ENCODE data around the gene HS3ST3A1. TPM values are rescaled to one million over a fixed set of nuclear protein-coding genes. Genes with fewer than 3 reads are reported as not detected.

Gene HS3ST3A1
- total RNA-seq, 1 experiment from 2014 or later, result 3.4 TPM

DNA sequence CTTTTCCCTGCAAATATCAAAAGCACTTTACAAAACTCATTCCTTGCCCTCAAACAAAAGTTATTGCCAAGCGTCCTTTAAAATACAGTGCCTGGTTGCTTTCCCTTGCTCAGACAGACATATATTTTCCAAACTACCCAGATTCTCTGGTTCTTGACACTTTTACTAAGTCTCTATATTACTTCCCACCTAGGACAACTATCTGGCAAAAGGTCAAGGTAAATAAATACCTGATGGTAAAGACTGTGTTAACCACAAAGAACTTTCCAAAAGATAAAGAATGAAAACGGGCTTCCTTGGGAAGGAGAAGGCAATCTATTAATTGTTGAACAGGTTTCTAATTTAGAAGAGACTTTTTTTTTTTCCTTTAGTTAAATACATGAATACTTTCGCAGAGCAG, 1.9 kb downstream of the HS3ST3A1 start:
- no peak overlapping the region for H3K18ac ChIP-seq (ENCODE audit: insufficient read length, low read depth, low read length)
- no peak overlapping the region for H3K23ac ChIP-seq (ENCODE audit: insufficient read length, low read depth, low read length)
- TF ChIP-seq, protein P1, sequence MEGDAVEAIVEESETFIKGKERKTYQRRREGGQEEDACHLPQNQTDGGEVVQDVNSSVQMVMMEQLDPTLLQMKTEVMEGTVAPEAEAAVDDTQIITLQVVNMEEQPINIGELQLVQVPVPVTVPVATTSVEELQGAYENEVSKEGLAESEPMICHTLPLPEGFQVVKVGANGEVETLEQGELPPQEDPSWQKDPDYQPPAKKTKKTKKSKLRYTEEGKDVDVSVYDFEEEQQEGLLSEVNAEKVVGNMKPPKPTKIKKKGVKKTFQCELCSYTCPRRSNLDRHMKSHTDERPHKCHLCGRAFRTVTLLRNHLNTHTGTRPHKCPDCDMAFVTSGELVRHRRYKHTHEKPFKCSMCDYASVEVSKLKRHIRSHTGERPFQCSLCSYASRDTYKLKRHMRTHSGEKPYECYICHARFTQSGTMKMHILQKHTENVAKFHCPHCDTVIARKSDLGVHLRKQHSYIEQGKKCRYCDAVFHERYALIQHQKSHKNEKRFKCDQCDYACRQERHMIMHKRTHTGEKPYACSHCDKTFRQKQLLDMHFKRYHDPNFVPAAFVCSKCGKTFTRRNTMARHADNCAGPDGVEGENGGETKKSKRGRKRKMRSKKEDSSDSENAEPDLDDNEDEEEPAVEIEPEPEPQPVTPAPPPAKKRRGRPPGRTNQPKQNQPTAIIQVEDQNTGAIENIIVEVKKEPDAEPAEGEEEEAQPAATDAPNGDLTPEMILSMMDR (conservative IDR thresholded peaks at IDR 0.05), result no peak
- no peak overlapping the region for H2BK20ac ChIP-seq (ENCODE audit: low read depth, low read length, poor library complexity, severe bottlenecking)
- H3K79me1 ChIP-seq (ENCODE audit: insufficient read depth, low read depth, low read length, poor library complexity, severe bottlenecking), result no peaks in the 10 kb centered on the region
- H2BK12ac ChIP-seq (ENCODE audit: insufficient read length, low read depth, low read length), result no peak overlapping the region
- H3K9ac ChIP-seq (ENCODE audit: extremely low read depth, insufficient read length, low read length), result no peak overlapping the region
- no CpG with 5 or more reads among the region's 3 CpGs for WGBS (ENCODE audit: extremely low coverage, insufficient read length, low lambda C conversion rate)
- H3K23me2 ChIP-seq (ENCODE audit: insufficient read length, low read depth, low read length, poor library complexity, severe bottlenecking), result peaks cover 22% of the 10 kb centered on the region
- no peak overlapping the region for H3K4ac ChIP-seq (ENCODE audit: low read depth, low read length)
- H4K8ac ChIP-seq (replicated peaks; ENCODE audit: insufficient read length, low read depth, low read length), result no peak overlapping the region
- H4K5ac ChIP-seq (ENCODE audit: insufficient read length, low read depth, low read length), result no peak overlapping the region
- no peak for DNase-seq
- H3K4me1 ChIP-seq (ENCODE audit: insufficient read depth, low read length), result no peaks in the 10 kb centered on the region
- H2BK120ac ChIP-seq (ENCODE audit: low read depth, low read length, poor library complexity, severe bottlenecking), result no peak overlapping the region
- no peaks in the 10 kb centered on the region for H3K79me2 ChIP-seq (ENCODE audit: insufficient read depth, low read length)
- Mint-ChIP-seq H3K4me3 (peak overlapping the region; percentile 54 to 77), H3K4me1 (peaks cover 26 to 29% of the 10 kb centered on the region in 2 experiments), H3K36me3 (ENCODE audit: insufficient read depth in 1 of 3, low read depth in 3 of 3) (no peaks in the 10 kb centered on the region; a peak in 1 of 7 replicates), H3K27ac (no peak overlapping the region), H3K9me3 (no peaks in the 10 kb centered on the region; a peak in 1 of 5 replicates), H3K27me3 (ENCODE audit: low read depth) (peaks cover 46% of the 10 kb centered on the region)
- no peak overlapping the region for H3T11ph ChIP-seq (ENCODE audit: low read length)
- no peak overlapping the region for H3K14ac ChIP-seq (ENCODE audit: insufficient read depth, low read length)
- H2AFZ ChIP-seq (ENCODE audit: low read length), result no peak overlapping the region
- H3K56ac ChIP-seq (ENCODE audit: insufficient read length, low read depth, low read length), result no peak overlapping the region
- no peak overlapping the region for H2BK15ac ChIP-seq (ENCODE audit: low read depth, low read length)
- no peak overlapping the region for H3K27ac ChIP-seq (ENCODE audit: insufficient read length, low read depth, low read length)
- H3K9me3 ChIP-seq (ENCODE audit: control insufficient read depth, low read depth, low read length), result no peaks in the 10 kb centered on the region
- no peak overlapping the region for H2AK5ac ChIP-seq (ENCODE audit: insufficient read length, low read length)
- no peak overlapping the region for H4K91ac ChIP-seq (ENCODE audit: insufficient read length, low read depth, low read length)
- no peaks in the 10 kb centered on the region; the same call in 1 of the 2 replicates for H3K27me3 ChIP-seq (ENCODE audit: insufficient read depth, low read length)
- H4K20me1 ChIP-seq (ENCODE audit: control insufficient read depth, insufficient read depth, insufficient read length), result no peaks in the 10 kb centered on the region
- peak overlapping the region; percentile 60 for H3K4me2 ChIP-seq (ENCODE audit: insufficient read depth, insufficient read length, low read length)
- H2BK5ac ChIP-seq (ENCODE audit: insufficient read length, low read length), result no peak overlapping the region
